NB4 (cell line): ENCODE results near the gene IGSF21.

Source experiments
- DNase-seq: peaks from one replicate; pipeline ENCODE4 v3.0.0; 2010; ENCODE audit warnings: low read depth
- H3K4me3 ChIP-seq: one replicate; pipeline ENCODE4 v1.5.1; 2011; ENCODE audit warnings: mild to moderate bottlenecking, low read depth, low read length, moderate library complexity
- CTCF ChIP-seq: IDR thresholded peaks from one replicate; pipeline ENCODE4 v1.5.1; 2012; ENCODE audit warnings: low read depth, low read length
- MAX ChIP-seq: IDR thresholded peaks from 2 replicates; pipeline ENCODE4 v1.6.1; 2011; ENCODE audit warnings: low read depth, low read length
- MYC ChIP-seq: IDR thresholded peaks from 2 replicates; pipeline ENCODE4 v1.6.1; 2011; ENCODE audit warnings: low read depth, low read length
- POLR2A ChIP-seq: IDR thresholded peaks from 2 replicates; pipeline ENCODE4 v1.6.1; 2011; ENCODE audit warnings: mild to moderate bottlenecking; ENCODE audit not compliant: insufficient read length; ENCODE audit errors: extremely low read depth

Gene IGSF21

GRCh38 chr1:18145851-18146618 lies 38.4 kb downstream of the IGSF21 start:
- no peak for DNase-seq
- TF ChIP-seq MYC (no peak), MAX (no peak), CTCF (no peak), POLR2A (no peak)

GRCh38 chr1:18146886-18147285 lies 39.3 kb downstream of the IGSF21 start:
- H3K4me3 ChIP-seq, result no peak overlapping the region
- DNase-seq, result no peak
- TF ChIP-seq MYC (no peak), MAX (no peak), POLR2A (no peak), CTCF (no peak)

More at GRCh38 chr1:18145851-18146618, 38.4 kb downstream of the IGSF21 start:
- no peak overlapping the region for H3K4me3 ChIP-seq

GRCh38 chr1:18147672-18148071 lies 40.1 kb downstream of the IGSF21 start:
- TF ChIP-seq MAX, result no peak
- no peak for TF ChIP-seq POLR2A
- no peak overlapping the region for H3K4me3 ChIP-seq

GRCh38 chr1:18148461-18148860 lies 40.9 kb downstream of the IGSF21 start:
- no peak for TF ChIP-seq MYC
- no peak for TF ChIP-seq CTCF
- TF ChIP-seq MAX, result no peak
- TF ChIP-seq POLR2A, result no peak
- no peak overlapping the region for H3K4me3 ChIP-seq
- no peak for DNase-seq

More at GRCh38 chr1:18147672-18148071, 40.1 kb downstream of the IGSF21 start:
- no peak for DNase-seq

- no peak overlapping the region for H3K4me3 ChIP-seq
- no peak for DNase-seq
- TF ChIP-seq POLR2A (no peak), CTCF (no peak), MYC (no peak), MAX (no peak)
Observed at GRCh38 chr1:18149027-18149641, 41.5 kb downstream of the IGSF21 start.

GRCh38 chr1:18151436-18152122 lies 44.0 kb downstream of the IGSF21 start:
- DNase-seq, result no peak
- TF ChIP-seq MAX (no peak), POLR2A (no peak), CTCF (no peak), MYC (no peak)
- no peak overlapping the region for H3K4me3 ChIP-seq
